Esophagus squamous epithelium (tissue), 4 donors: ENCODE results near the gene VSNL1.

Experiments
- CTCF ChIP-seq, 6 experiments: fragments of 450-650 bp in 4 of 6; fragments of 200-600 bp in 2 of 6; sonication (generic) in 2 of 6; IDR thresholded peaks; one replicate each; pipeline ENCODE4 v1.5.1; 2016 to 2019; ENCODE audit warnings: antibody characterized with exemption in 6 of 6, mild to moderate bottlenecking in 4 of 6, moderate library complexity in 4 of 6
- POLR2A ChIP-seq, 4 donors: fragments of 450-650 bp; IDR thresholded peaks; one replicate each; pipeline ENCODE4 v1.6.1; 2017; ENCODE audit warnings: antibody characterized with exemption in 4 of 4, mild to moderate bottlenecking in 4 of 4, moderate library complexity in 3 of 4

GRCh38 chr2:17519486-17519885, 21.0 kb upstream of the VSNL1 start:
- TF ChIP-seq CTCF (IDR thresholded peaks at IDR 0.05): no peak
- TF ChIP-seq POLR2A (IDR thresholded peaks at IDR 0.05): no peak
